Endothelial cell of umbilical vein (primary cell): ENCODE data around the gene RBM33. TPM values are rescaled to one million over a fixed set of nuclear protein-coding genes. Genes with fewer than 3 reads are reported as not detected.

Experiments used
- BruUV-seq: library from RNA; stranded (reverse); fragments of 400-500 nt; replicated peaks from 2 replicates; lab custom pipeline; 2021; lab: Mats Ljungman, UMichigan
- CTCF ChIA-PET: fragments of 300-600, 350-600 bp; sonication (Branson Sonifier 250); formaldehyde crosslinking; loops from one replicate; lab custom pipeline; 2021; ENCODE audit warnings: antibody characterized with exemption, inconsistent platforms; lab: Charles Lee
- POLR2A ChIA-PET: fragments of 300-600, 350-600 bp; sonication (Branson Sonifier 250); formaldehyde crosslinking; loops from one replicate; lab custom pipeline; 2021; ENCODE audit warnings: antibody characterized with exemption, inconsistent platforms; lab: Charles Lee
- DNase-seq: peaks from one replicate; pipeline ENCODE4 v3.0.0-alpha.2; 2011; ENCODE audit warnings: low read depth, low spot score
- FAIRE-seq: peaks from 2 replicates; lab custom pipeline; 2011; peaks lifted over from hg19 to GRCh38; lab: Jason Lieb, UNC
- H2AFZ ChIP-seq: 2 replicates; pipeline ENCODE4 v1.6.0; 2012; ENCODE audit warnings: low read depth, low read length, control low read depth, inconsistent platforms
- H3K27ac ChIP-seq: 2 replicates; pipeline ENCODE4 v1.5.1; 2011; ENCODE audit warnings: low read depth, mild to moderate bottlenecking, control low read depth, low read length, moderate library complexity; ENCODE audit not compliant: insufficient read depth
- H3K27me3 ChIP-seq, 2 experiments: 2 replicates each; pipeline versions ENCODE4 v1.6.0 to v1.6.1; 2011; ENCODE audit warnings: low read length in 2 of 2, mixed read lengths in 1 of 2; ENCODE audit not compliant: control insufficient read depth in 2 of 2, insufficient read depth in 2 of 2
- H3K36me3 ChIP-seq, 2 experiments: 2 replicates in 1 of 2; 3 replicates in 1 of 2; pipeline ENCODE4 v1.5.1; 2011; ENCODE audit warnings: low read length in 2 of 2, mild to moderate bottlenecking in 1 of 2, moderate library complexity in 1 of 2; ENCODE audit not compliant: control insufficient read depth in 2 of 2, insufficient read depth in 2 of 2; ENCODE audit errors: extremely low read depth in 1 of 2
- H3K4me1 ChIP-seq: 3 replicates; pipeline ENCODE4 v1.5.1; 2011; ENCODE audit warnings: mild to moderate bottlenecking, low read length; ENCODE audit not compliant: control insufficient read depth, insufficient read depth; ENCODE audit errors: extremely low read depth
- H3K4me2 ChIP-seq: 2 replicates; pipeline ENCODE4 v1.6.1; 2011; ENCODE audit warnings: low read length, control low read depth, mixed read lengths; ENCODE audit not compliant: insufficient read depth
- H3K4me3 ChIP-seq, 3 experiments: fragments of 200-600 bp in 1 of 3; sonication (generic), shearing (Covaris generic) in 1 of 3; replicated peaks in 1 of 3; 2 replicates each; pipeline ENCODE4 v1.5.1; 2011 to 2016; ENCODE audit warnings: control low read depth in 3 of 3, low read length in 3 of 3, mild to moderate bottlenecking in 2 of 3, inconsistent platforms in 1 of 3, low read depth in 1 of 3, moderate library complexity in 1 of 3; ENCODE audit not compliant: insufficient read depth in 1 of 3
- H3K79me2 ChIP-seq: 2 replicates; pipeline ENCODE4 v1.6.0; 2012; ENCODE audit warnings: low read length, inconsistent platforms; ENCODE audit not compliant: control insufficient read depth, insufficient read depth
- H3K9ac ChIP-seq: replicated peaks from 2 replicates; pipeline ENCODE3; 2011; ENCODE audit warnings: low read length, control low read depth; ENCODE audit not compliant: insufficient read depth; ENCODE audit errors: extremely low read depth
- H3K9me1 ChIP-seq: replicated peaks from 3 replicates; pipeline ENCODE4 v1.6.0; 2011; ENCODE audit warnings: mild to moderate bottlenecking, low read length; ENCODE audit not compliant: control insufficient read depth, insufficient read depth; ENCODE audit errors: extremely low read depth
- H3K9me3 ChIP-seq: replicated peaks from 2 replicates; pipeline ENCODE4 v1.5.1; 2012; ENCODE audit warnings: low read length, inconsistent platforms; ENCODE audit not compliant: control insufficient read depth, insufficient read depth
- H4K20me1 ChIP-seq: replicated peaks from 2 replicates; pipeline ENCODE3; 2011; ENCODE audit warnings: mild to moderate bottlenecking, low read length; ENCODE audit not compliant: control insufficient read depth, insufficient read depth; ENCODE audit errors: extremely low read depth
- EZH2 ChIP-seq: IDR thresholded peaks from 2 replicates; pipeline ENCODE4 v1.6.1; 2012; ENCODE audit warnings: borderline replicate concordance, low read depth, mild to moderate bottlenecking, moderate library complexity, low read length, inconsistent platforms; ENCODE audit not compliant: severe bottlenecking
- FOS ChIP-seq: IDR thresholded peaks from 2 replicates; pipeline ENCODE4 v1.6.1; 2011; ENCODE audit warnings: mild to moderate bottlenecking, low read length, moderate library complexity, borderline replicate concordance; ENCODE audit not compliant: insufficient read depth
- GATA2 ChIP-seq: IDR thresholded peaks from 2 replicates; pipeline ENCODE4 v1.7.0; 2011; ENCODE audit warnings: low read depth, mild to moderate bottlenecking, moderate library complexity, mixed read lengths, low read length; ENCODE audit not compliant: insufficient read length, insufficient read depth
- JUN ChIP-seq: IDR thresholded peaks from 2 replicates; pipeline ENCODE4 v1.6.1; 2011; ENCODE audit warnings: borderline replicate concordance, low read depth; ENCODE audit not compliant: insufficient read length, insufficient read depth
- MYC ChIP-seq: IDR thresholded peaks from one replicate; pipeline ENCODE4 v1.6.1; 2011; ENCODE audit warnings: mild to moderate bottlenecking, low read depth, low read length
- POLR2A ChIP-seq: IDR thresholded peaks from 2 replicates; pipeline ENCODE4 v1.6.1; 2012; ENCODE audit warnings: low read depth, mild to moderate bottlenecking, control low read depth, low read length
- POLR2AphosphoS5 ChIP-seq: IDR thresholded peaks from 2 replicates; pipeline ENCODE4 v1.6.1; 2012; ENCODE audit warnings: low read depth, mild to moderate bottlenecking, control low read depth, low read length, moderate library complexity; ENCODE audit not compliant: insufficient read depth
- dilution Hi-C: fragments of 300-500 bp; cut with MboI; formaldehyde crosslinking; loops from one replicate; pipeline ENCODE4 v1.15.0; 2019; ENCODE audit warnings: low sequenced_read_pairs; ENCODE audit not compliant: extremely low pct_ligation_motif_present
- intact Hi-C: fragments of 100-400 bp; cut with micrococcal nuclease; formaldehyde crosslinking; loops from one replicate; pipeline ENCODE4 v1.10.0; 2022
- polyA plus RNA-seq, 4 experiments: library from polyadenylated mRNA; depleted of rRNA in 3 of 4; stranded (reverse) in 3 of 4; unstranded in 1 of 4; fragments of >200 nt; gene quantifications; 2 replicates each; pipeline versions ENCODE4 v1.2.1 to v1.2.3, GENCODE V29; 2011 to 2012; ENCODE audit warnings: missing spikeins in 1 of 4
- total RNA-seq: library from RNA; stranded (reverse); gene quantifications from 2 replicates; pipeline ENCODE4 v1.2.3, GENCODE V29; 2021
- TF ChIP-seq, protein P1 (sequence below), 2 donors: IDR thresholded peaks; 1 replicate in 1 of 2; 2 replicates in 1 of 2; pipeline ENCODE4 v1.5.1; 2011; ENCODE audit warnings: low read length in 2 of 2, mild to moderate bottlenecking in 2 of 2, moderate library complexity in 2 of 2, control low read depth in 1 of 2, inconsistent platforms in 1 of 2, low read depth in 1 of 2; ENCODE audit not compliant: insufficient read depth in 1 of 2; ENCODE audit errors: extremely low read depth in 1 of 2
- TF ChIP-seq, protein P2 (sequence below): IDR thresholded peaks from 2 replicates; pipeline ENCODE4 v1.6.1; 2011; ENCODE audit not compliant: insufficient read depth, insufficient read length

Gene RBM33
- total and polyA plus RNA-seq, 2 donors (not counting 3 experiments of a cell fraction or from before 2014, with no cell fraction given): 16.2 to 68.2 TPM

DNA sequence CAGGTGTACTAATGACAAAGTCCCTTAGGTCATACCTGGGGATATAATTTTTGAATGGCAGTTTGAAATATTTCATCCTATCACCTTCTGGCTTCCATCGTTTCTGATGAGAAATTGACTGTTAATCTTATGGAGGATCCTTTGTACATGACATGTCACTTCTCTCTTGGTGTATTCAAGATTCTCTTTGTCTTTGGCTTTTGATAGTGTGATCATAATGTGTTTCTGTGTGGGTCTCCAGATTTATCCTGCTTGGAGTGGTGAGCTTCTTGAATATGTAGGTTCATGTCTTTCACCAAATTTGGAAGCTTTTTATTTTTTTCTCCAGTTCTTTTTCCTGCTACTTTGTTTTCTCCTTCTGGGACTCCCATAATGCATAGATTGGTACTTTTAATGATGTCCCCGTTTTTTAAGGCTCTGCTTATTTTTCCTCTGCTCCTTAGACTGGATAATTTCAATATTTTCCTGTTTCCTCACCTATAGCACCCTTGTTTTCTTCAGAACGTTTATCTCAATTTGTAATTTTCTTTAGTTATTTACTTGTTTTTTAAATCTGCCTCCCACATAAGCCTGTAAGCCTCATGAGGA lies 4.4 kb downstream of the RBM33 start:
- peaks cover 0 to 2% of the 10 kb centered on the region in 2 experiments for H3K36me3 ChIP-seq
- no peaks in the 10 kb centered on the region for H3K27me3 ChIP-seq
- CTCF ChIA-PET: interaction anchor here (0.6 to 1.5 kb wide), 3 partner anchors 17 to 50 kb away, joined by 3 to 4 read pairs (median 3); no protein-coding TSS in a partner anchor
- H3K79me2 ChIP-seq: peaks cover 94% of the 10 kb centered on the region
- H3K9ac ChIP-seq: no peak overlapping the region
- H3K9me3 ChIP-seq: no peaks in the 10 kb centered on the region
- no peak for DNase-seq
- POLR2A ChIA-PET: no interaction called here
- H4K20me1 ChIP-seq: peaks cover 17% of the 10 kb centered on the region
- TF ChIP-seq POLR2AphosphoS5: no peak
- no peak for TF ChIP-seq POLR2A
- TF ChIP-seq FOS: no peak
- TF ChIP-seq GATA2: no peak
- TF ChIP-seq JUN: no peak
- no peak for TF ChIP-seq MYC
- no peak for TF ChIP-seq EZH2
- TF ChIP-seq, protein P1, sequence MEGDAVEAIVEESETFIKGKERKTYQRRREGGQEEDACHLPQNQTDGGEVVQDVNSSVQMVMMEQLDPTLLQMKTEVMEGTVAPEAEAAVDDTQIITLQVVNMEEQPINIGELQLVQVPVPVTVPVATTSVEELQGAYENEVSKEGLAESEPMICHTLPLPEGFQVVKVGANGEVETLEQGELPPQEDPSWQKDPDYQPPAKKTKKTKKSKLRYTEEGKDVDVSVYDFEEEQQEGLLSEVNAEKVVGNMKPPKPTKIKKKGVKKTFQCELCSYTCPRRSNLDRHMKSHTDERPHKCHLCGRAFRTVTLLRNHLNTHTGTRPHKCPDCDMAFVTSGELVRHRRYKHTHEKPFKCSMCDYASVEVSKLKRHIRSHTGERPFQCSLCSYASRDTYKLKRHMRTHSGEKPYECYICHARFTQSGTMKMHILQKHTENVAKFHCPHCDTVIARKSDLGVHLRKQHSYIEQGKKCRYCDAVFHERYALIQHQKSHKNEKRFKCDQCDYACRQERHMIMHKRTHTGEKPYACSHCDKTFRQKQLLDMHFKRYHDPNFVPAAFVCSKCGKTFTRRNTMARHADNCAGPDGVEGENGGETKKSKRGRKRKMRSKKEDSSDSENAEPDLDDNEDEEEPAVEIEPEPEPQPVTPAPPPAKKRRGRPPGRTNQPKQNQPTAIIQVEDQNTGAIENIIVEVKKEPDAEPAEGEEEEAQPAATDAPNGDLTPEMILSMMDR (IDR thresholded peaks at IDR 0.05; ENCODE audit: extremely low read depth in 1 of 2, insufficient read depth in 1 of 2, low read depth in 1 of 2, low read length in 2 of 2): no peak
- TF ChIP-seq, protein P2, sequence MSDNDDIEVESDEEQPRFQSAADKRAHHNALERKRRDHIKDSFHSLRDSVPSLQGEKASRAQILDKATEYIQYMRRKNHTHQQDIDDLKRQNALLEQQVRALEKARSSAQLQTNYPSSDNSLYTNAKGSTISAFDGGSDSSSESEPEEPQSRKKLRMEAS: no peak
- intact Hi-C loops (no loop called here), dilution Hi-C loops (no loop called here)
- no peak overlapping the region for H3K4me2 ChIP-seq
- BruUV-seq: no TSS peak
- no peak overlapping the region for H2AFZ ChIP-seq
- no peak overlapping the region for H3K4me3 ChIP-seq
- peaks cover 28% of the 10 kb centered on the region for H3K4me1 ChIP-seq
- no peak overlapping the region for H3K27ac ChIP-seq
- FAIRE-seq: no peak
- no peaks in the 10 kb centered on the region for H3K9me1 ChIP-seq
